HG03064 (cell line): ENCODE results near the gene NCLN.
"Not testable (repeated sequence)": the region's sequence is repeated elsewhere in the genome, so short reads cannot be mapped to it uniquely, and the experiment has no call there.

Experiments used
- ATAC-seq: cut with Tn5 transposase; IDR thresholded peaks from one replicate; pipeline ENCODE4 v1.9.1; 2021; ENCODE audit warnings: low read depth; ENCODE audit not compliant: unreplicated experiment

The NCLN gene

GRCh38 chr19:3183721-3184641 lies 1.7 kb upstream of the NCLN start:
- ATAC-seq, result no peak

DNA sequence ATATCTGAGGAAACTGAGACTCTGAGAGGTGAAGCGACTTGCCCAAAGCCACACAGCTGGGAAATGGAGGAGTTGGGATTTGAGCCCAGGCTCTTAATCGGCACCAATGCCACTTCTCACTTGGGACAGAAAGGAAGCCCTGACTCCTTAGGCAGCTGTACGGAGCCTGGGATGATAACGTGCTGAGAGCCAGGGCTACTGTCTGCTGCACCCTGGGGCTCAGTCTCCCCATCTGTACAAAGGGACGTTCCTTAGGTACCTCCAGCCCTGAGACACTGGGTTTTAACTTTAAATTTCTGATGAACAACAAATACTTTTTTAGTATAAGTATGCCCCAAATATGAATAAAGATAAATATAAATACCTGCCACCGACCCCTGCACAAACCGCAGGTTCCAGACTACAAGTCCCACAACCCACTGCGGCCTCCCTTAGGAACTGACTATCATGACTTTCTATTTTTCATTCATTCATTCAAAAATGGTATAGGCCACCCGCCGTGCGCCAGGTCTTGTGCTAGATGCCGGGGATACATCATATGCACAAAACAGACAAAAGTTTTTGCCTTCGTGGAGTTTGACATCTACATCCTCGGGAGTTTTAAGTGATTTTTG lies 776 bp upstream of the NCLN start:
- ATAC-seq, result peak; percentile 19

- peak; percentile 23 for ATAC-seq
Measured at GRCh38 chr19:3186160-3186688, 494 bp downstream of the NCLN start.

- no peak for ATAC-seq
Measured at GRCh38 chr19:3186891-3187661, 1.3 kb downstream of the NCLN start.

- ATAC-seq, result no peak
Measured at GRCh38 chr19:3187662-3188511, 2.2 kb downstream of the NCLN start.

- no peak for ATAC-seq
Measured at GRCh38 chr19:3188627-3189596, 3.2 kb downstream of the NCLN start.

DNA sequence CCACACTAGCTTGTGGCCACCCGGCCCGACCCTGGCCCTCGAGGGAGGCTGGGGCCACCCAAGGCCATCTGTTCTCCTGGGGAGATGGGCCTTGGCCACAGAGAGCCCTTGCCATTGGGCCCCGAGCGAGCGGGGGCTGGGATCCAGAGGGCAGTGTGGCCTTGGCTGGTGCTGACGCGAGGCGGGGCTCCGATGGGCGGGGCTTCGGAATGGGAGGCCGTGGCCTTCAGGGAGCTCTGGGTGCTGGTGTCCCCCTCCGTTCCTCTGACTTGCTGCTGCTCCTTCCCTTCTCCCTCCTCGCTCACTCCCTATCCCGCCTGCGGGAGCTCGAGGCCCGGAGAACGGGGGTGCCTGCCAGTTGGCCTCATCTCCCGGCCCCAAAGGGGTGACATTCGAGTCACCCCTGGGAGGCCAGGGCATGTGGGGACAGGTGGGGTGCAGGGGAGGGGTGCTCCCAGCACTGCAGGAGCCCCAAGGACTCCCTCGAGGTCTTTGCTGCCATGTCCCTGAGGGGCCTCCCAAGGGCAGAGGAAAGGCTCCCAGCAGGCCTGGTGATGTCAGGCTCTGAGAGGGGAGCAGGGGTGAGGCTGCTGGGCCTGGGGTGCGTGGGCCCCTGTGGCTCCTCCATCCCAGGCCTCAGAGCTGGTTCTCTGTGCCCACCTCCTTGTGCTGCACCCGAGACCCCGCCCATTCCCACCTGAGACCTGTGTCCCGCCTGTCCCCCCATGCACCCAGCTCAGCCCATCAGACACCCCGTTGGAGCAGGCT lies 4.2 kb downstream of the NCLN start:
- ATAC-seq, result no peak

DNA sequence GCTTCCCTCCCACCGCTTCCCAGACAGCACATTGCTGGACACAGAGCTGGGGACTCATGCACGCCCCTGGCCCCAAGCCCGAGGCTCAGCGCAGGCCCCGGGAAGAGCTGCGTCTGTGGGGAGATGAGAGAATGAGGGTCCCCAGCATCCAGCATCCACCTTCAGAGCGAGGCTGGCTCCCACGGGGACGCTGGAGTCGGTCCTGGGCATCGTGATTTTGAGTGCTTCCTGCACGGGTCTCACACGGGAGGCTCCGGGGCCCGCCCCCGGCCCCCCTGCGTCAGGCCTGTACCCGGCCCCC lies 4.7 kb downstream of the NCLN start:
- no peak for ATAC-seq

DNA sequence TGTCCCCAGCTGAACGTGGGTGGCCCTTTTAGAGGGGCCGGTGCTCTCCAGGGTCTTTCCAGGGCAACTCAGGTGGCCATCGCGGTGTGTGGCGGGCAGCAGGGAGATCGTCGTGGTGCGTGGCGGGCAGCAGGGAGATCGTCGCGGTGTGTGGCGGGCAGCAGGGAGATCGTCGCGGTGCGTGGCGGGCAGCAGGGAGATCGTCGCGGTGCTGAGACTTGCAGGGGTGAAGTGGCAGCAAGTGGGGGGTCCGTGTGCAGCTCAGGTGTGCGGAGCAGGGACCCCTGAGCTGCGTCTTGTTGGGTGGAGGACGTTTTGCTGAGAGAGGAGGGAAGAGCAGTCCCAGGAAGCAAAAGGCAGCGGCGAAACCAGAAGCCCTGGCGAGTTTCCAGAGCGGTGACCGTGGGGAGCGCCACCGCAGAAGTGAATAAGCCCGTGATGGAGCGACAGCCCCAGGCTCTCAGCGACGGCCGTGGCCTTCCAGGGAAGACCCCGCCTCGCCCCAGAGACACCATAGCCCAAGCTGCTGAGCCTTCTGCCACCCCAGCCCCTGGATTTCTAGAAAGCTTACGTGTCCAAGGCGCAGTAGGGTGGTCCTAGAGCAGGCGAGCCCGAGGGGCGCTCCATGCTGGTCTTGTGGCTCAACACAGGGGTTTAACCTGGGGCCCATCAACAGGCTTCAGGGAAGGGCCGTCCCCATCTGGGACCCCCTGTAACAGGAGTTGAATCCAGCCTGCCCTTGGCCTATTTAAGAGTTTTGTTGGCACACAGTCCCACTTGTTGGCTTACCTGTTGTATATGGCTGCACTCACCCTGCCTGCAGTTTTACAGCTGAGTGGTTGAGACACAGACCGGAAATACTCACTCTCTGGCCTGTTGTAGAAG lies 5.4 kb downstream of the NCLN start:
- no peak for ATAC-seq

- ATAC-seq, result not testable (repeated sequence)
Measured at GRCh38 chr19:3191806-3192104, 6.0 kb downstream of the NCLN start.

DNA sequence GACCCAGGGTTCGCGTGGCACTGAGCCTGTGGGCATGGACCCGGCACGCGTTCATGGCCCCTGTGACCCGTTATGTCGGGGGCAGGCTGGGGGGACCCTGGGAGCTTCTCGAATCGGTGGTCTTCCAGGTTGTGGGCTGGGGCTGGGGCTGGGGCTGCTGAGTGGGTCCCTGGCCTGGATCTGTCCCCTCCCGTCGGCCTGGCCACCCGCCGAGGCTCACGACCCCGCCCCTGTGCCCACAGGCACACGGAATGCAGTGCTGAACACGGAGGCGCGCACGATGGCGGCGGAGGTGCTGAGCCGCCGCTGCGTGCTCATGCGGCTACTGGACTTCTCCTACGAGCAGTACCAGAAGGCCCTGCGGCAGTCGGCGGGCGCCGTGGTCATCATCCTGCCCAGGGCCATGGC lies 6.5 kb downstream of the NCLN start:
- no peak for ATAC-seq

GRCh38 chr19:3192684-3193083 lies 7.0 kb downstream of the NCLN start:
- ATAC-seq, result no peak

- no peak for ATAC-seq
Measured at GRCh38 chr19:3193256-3194105, 7.8 kb downstream of the NCLN start.

DNA sequence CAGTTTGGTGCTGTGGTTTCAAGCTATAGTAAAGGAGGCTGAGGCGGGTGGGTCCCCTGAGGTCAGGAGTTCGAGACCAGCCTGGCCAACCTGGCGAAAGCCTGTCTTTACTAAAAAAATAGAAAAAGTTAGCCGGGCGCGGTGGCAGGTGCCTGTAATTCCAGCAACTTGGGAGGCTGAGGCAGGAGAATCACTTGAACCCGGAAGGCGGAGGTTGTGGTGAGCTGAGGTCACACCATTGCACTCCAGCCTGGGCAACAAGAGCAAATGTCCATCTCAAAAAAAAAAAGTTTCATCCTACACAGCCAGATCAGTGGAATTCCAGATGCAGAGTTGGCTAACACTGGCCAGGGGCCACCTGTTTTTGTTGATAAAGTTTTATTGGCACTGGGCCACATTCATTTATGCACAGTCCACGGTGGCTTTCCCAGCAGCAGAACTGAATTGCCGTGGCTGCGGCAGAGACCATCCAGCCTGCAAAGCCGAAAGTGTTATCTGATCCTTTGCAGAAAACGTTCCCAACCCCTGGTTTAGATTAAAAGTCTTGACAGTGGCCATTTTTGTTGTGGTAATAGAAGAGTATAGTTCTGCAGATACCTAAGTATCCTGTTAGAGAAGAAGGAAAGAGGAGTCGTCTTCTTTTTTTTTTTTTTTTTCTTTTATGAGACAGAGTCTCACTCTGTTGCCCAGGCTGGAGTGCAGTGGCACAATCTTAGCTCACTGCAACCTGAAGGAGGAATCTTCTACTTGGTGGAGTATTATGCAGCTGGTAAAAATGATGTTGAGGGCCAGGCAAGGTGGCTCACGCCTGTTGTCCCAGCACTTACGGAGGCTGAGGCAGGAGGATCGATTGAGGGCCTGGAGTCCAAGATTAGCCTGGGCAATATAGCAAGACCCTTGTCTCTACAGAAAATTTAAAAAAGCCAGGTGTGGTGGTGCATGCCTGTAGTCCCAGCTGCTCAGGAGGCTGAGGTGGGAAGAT lies 8.7 kb downstream of the NCLN start:
- no peak for ATAC-seq

- ATAC-seq, result no peak
Measured at GRCh38 chr19:3196064-3196932, 10.6 kb downstream of the NCLN start.
